ENCODE results near the gene CSH2.

Gene CSH2

DNA sequence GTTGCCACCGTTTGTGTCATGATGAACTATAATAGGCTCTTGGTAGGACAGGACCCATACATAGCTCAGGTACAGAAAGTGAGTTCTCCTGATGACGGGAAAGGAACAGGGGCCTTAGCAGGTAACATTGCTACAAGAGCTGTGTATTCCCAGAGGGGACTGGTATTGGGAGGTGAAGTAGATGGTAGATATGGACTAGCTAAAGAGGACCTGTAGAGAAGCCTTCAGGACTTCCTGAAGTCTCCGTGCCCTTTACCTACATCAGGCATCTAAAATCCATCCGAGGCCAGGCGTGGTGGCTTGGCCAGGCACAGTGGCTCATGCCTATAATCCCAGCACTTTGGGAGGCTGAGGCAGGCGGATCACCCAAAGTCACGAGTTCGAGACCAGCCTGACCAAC lies 18.3 kb downstream of the CSH2 start:
- no peak for DNase-seq (ENCODE audit: low read depth)
- TF ChIP-seq, protein P1, sequence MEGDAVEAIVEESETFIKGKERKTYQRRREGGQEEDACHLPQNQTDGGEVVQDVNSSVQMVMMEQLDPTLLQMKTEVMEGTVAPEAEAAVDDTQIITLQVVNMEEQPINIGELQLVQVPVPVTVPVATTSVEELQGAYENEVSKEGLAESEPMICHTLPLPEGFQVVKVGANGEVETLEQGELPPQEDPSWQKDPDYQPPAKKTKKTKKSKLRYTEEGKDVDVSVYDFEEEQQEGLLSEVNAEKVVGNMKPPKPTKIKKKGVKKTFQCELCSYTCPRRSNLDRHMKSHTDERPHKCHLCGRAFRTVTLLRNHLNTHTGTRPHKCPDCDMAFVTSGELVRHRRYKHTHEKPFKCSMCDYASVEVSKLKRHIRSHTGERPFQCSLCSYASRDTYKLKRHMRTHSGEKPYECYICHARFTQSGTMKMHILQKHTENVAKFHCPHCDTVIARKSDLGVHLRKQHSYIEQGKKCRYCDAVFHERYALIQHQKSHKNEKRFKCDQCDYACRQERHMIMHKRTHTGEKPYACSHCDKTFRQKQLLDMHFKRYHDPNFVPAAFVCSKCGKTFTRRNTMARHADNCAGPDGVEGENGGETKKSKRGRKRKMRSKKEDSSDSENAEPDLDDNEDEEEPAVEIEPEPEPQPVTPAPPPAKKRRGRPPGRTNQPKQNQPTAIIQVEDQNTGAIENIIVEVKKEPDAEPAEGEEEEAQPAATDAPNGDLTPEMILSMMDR (conservative IDR thresholded peaks at IDR 0.05; ENCODE audit: control insufficient read depth, insufficient read depth, low read depth, low read length), result no peak

DNA sequence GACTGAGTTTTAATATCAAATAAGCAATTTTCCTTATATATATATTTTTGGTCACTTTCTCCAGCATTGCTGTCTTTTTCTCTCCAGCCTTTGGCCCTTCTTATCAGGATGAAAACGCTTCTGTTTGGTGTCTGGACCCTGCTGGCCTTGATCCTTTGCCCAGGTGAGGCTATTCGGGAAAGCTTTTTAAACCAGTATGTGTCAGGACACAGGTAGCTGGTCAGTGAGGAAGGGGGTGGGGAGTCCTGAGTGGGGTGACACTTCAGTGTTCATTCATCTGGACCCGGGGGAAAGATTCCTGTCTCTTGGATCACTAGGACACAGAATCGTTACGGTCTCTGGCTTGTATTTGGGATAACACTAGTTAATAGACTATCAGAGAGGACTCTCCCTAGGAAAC lies 18.8 kb downstream of the CSH2 start:
- TF ChIP-seq, protein P1 (conservative IDR thresholded peaks at IDR 0.05; ENCODE audit: control insufficient read depth, insufficient read depth, low read depth, low read length), result no peak
- DNase-seq (ENCODE audit: low read depth), result no peak
- no peak overlapping the region for H3K4me3 ChIP-seq (ENCODE audit: control insufficient read depth, low read depth, low read length)

More for the DNA sequence above, 18.3 kb downstream of the CSH2 start:
- no peak overlapping the region for H3K4me3 ChIP-seq (ENCODE audit: control insufficient read depth, low read depth, low read length)

DNA sequence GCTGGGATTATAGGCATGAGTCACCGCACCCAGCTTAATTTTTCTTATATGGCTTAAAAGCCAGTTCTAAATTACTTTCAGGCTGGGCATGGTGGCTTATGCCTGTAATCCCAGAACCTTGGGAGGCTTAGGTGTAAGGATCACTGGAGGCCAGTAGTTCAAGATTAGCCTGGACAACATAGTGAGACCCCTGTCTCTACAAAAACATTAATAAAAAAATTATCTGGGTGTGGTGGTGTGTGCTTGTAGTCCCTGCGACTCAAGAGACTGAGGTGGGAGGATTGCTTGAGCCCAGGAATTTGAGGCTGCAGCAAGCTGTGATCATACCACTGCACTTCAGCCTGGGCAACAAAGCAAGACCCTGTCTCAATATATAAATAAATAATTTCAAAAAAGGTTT lies 20.2 kb downstream of the CSH2 start:
- DNase-seq (ENCODE audit: low read depth), result no peak
- no peak overlapping the region for H3K4me3 ChIP-seq (ENCODE audit: control insufficient read depth, low read depth, low read length)
- TF ChIP-seq, protein P1 (conservative IDR thresholded peaks at IDR 0.05; ENCODE audit: control insufficient read depth, insufficient read depth, low read depth, low read length), result no peak

DNA sequence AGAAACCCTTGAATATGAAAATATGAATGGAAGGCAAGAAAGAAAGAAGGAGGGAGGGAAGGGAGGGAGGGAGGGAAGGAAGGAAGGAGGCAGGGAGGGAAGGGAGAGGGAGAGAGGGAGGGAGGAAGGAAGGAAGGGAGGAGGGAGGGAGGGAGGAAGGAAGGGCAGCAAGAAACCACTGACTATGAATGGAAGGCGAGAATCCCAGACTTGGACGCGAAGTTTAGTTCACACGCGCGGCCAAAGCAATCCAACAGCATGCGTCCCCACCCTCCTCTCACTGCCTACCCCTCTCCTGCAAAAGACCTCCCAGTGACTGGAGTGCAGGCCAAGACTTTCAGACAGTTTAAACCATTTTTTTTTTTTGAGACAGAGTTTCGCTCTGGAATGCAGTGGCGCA lies 23.1 kb downstream of the CSH2 start:
- TF ChIP-seq, protein P1 (conservative IDR thresholded peaks at IDR 0.05; ENCODE audit: control insufficient read depth, insufficient read depth, low read depth, low read length), result no peak

DNA sequence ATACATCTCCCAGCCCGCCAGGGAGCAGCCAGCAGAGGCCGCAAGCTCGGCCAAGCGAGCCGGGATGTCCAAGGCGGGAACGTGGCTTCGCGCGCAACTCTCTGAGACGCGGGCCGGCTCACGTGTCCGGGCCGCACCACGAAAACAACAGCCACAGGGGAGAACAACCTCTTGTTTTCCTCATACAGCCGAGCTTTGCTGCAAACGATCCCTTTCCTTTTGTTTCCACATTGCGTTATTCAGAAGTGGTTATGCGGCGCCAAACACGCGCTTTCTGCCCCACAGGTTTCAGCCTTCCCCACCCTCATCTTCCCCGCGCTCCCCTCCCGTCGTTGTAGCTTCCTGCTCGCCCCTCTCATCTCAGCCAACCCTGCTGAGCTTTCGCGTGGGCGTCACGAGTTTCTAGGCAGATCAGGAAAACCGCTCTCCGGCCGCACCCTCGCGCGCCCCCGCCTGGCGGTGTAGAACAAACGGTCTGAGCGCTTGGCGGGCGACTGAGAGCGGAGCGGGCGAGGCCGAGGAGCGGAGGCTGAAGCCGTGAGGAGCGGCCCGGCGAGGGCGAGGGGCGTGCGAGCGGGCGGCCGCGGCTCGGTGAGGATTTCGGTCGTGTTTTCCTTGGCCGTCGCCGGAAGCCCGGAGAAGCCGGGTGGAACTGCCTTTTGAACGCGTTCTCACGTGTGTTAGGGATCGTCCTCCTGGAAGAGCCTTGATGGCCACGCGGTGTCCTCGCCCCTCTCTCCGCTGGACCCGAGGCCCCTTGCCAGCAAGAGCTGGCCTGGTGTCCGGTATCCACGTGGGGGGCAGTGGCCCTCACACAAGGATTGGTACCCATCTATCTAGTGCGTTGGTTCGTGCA lies 24.4 kb downstream of the CSH2 start:
- H3K4me3 ChIP-seq (ENCODE audit: control insufficient read depth, low read depth, low read length), result peak overlapping the region; percentile 34
- DNase-seq (ENCODE audit: low read depth), result peak; percentile 92
- TF ChIP-seq, protein P1 (conservative IDR thresholded peaks at IDR 0.05; ENCODE audit: control insufficient read depth, insufficient read depth, low read depth, low read length), result peak; percentile 42

More for the DNA sequence above, 23.1 kb downstream of the CSH2 start:
- no peak for DNase-seq (ENCODE audit: low read depth)
- H3K4me3 ChIP-seq (ENCODE audit: control insufficient read depth, low read depth, low read length), result no peak overlapping the region

DNA sequence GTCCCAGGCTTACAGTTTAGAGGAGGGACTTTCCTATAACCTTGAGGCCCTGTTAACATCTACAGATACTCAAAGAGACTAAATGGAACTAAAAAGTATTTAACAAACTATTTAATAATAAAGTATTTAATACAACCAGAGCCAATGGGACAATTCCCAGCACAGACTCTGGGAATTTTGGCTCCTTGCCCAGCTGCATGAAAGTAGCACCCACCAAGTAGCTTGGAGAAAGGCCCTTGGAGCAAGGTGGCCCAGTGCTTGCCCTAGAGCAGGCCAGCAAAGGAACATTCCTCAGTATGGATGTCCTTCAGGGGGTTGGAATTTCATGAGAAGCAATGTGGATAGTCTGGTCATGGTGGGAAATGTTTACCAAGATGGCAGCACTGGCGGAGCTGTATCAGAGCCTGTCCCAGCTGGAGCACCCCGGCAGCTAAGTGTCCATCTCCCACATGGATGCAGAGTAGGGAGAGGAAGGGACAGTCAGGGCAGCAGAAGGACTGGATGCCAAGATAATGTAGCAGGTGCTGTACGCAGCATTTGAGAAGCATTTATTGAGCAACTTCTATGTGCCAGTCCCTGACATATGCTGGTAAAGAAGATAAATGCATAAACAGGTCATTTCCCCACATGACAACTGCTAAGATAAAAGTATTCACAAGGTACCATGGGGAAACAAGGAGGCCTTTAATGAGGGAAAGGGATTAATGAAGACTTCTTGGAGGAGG lies 25.8 kb downstream of the CSH2 start:
- H3K4me3 ChIP-seq (ENCODE audit: control insufficient read depth, low read depth, low read length), result no peak overlapping the region
- TF ChIP-seq, protein P1 (conservative IDR thresholded peaks at IDR 0.05; ENCODE audit: control insufficient read depth, insufficient read depth, low read depth, low read length), result no peak

More for the DNA sequence above, 25.8 kb downstream of the CSH2 start:
- no peak for DNase-seq (ENCODE audit: low read depth)

Measured in fibroblast of mammary gland (primary cell).